IgD-negative memory B cell (primary cell): ENCODE results near the gene SLC24A3. TPM values are rescaled to one million over a fixed set of nuclear protein-coding genes. Genes with fewer than 3 reads are reported as not detected.

Experiments used
- H3K27ac Mint-ChIP-seq, 3 donors: one replicate each; pipeline ENCODE4 v1.8.0; 2020 to 2022; ENCODE audit warnings: mild to moderate bottlenecking in 3 of 3, mixed read lengths in 3 of 3, moderate library complexity in 1 of 3
- H3K27me3 Mint-ChIP-seq: one replicate; pipeline ENCODE4 v1.8.0; 2021; ENCODE audit warnings: mixed read lengths
- H3K36me3 Mint-ChIP-seq: one replicate; pipeline ENCODE4 v1.8.0; 2020; ENCODE audit warnings: mild to moderate bottlenecking, mixed read lengths
- H3K4me1 Mint-ChIP-seq, 3 donors: one replicate each; pipeline ENCODE4 v1.8.0; 2020 to 2022; ENCODE audit warnings: mixed read lengths in 3 of 3, mild to moderate bottlenecking in 1 of 3
- H3K4me3 Mint-ChIP-seq, 4 donors: one replicate each; pipeline ENCODE4 v1.8.0; 2020 to 2022; ENCODE audit warnings: mild to moderate bottlenecking in 4 of 4, mixed read lengths in 4 of 4, moderate library complexity in 3 of 4
- H3K9me3 Mint-ChIP-seq, 3 donors: one replicate each; pipeline ENCODE4 v1.8.0; 2020 to 2021; ENCODE audit warnings: mixed read lengths in 3 of 3, mild to moderate bottlenecking in 1 of 3
- polyA plus RNA-seq: library from polyadenylated mRNA; unstranded; fragments of 300-500 nt; fragmentation: Illumina TruSeq; gene quantifications from one replicate; pipeline ENCODE4 v1.2.3, GENCODE V29; 2021

The SLC24A3 gene
- polyA plus RNA-seq, 1 donor from 2014 or later: not detected

- peaks cover 5 to 10% (median 10%) of the 10 kb centered on the region in 3 donors for H3K4me1 Mint-ChIP-seq
- peaks cover 10% of the 10 kb centered on the region for H3K27me3 Mint-ChIP-seq
- no peaks in the 10 kb centered on the region for H3K9me3 Mint-ChIP-seq
- no peak overlapping the region for H3K27ac Mint-ChIP-seq
- no peaks in the 10 kb centered on the region for H3K36me3 Mint-ChIP-seq
- H3K4me3 Mint-ChIP-seq: no peak overlapping the region
Observed at GRCh38 chr20:19692100-19692499, 479.7 kb downstream of the SLC24A3 start.

- peak overlapping the region in 2 of 4 donors; percentile 67 for H3K4me3 Mint-ChIP-seq
- peak overlapping the region in 1 of 3 donors; percentile 2 for H3K27ac Mint-ChIP-seq
- no peaks in the 10 kb centered on the region for H3K9me3 Mint-ChIP-seq
Observed at GRCh38 chr20:19692685-19693119, 480.3 kb downstream of the SLC24A3 start.

GRCh38 chr20:19693508-19693907 is 481.1 kb downstream of the SLC24A3 start:
- H3K4me3 Mint-ChIP-seq: no peak overlapping the region
- H3K27ac Mint-ChIP-seq: no peak overlapping the region
- peaks cover 5 to 10% (median 10%) of the 10 kb centered on the region in 3 donors for H3K4me1 Mint-ChIP-seq
- no peaks in the 10 kb centered on the region for H3K36me3 Mint-ChIP-seq
- H3K9me3 Mint-ChIP-seq: no peaks in the 10 kb centered on the region
- peaks cover 8% of the 10 kb centered on the region for H3K27me3 Mint-ChIP-seq

More at GRCh38 chr20:19692685-19693119, 480.3 kb downstream of the SLC24A3 start:
- Mint-ChIP-seq H3K27me3 (peaks cover 8% of the 10 kb centered on the region), H3K4me1 (peaks cover 5 to 10% (median 10%) of the 10 kb centered on the region in 3 donors), H3K36me3 (no peaks in the 10 kb centered on the region)

- Mint-ChIP-seq H3K9me3 (no peaks in the 10 kb centered on the region), H3K4me3 (peak overlapping the region in 1 of 4 donors; percentile 32), H3K27me3 (peaks cover 8% of the 10 kb centered on the region), H3K27ac (no peak overlapping the region), H3K36me3 (no peaks in the 10 kb centered on the region), H3K4me1 (peaks cover 5 to 10% (median 10%) of the 10 kb centered on the region in 3 donors)
Observed at GRCh38 chr20:19695081-19695480, 482.6 kb downstream of the SLC24A3 start.

- no peak overlapping the region for H3K27ac Mint-ChIP-seq
- no peaks in the 10 kb centered on the region for H3K36me3 Mint-ChIP-seq
- no peak overlapping the region for H3K4me3 Mint-ChIP-seq
- H3K4me1 Mint-ChIP-seq: peaks cover 9 to 21% (median 17%) of the 10 kb centered on the region in 3 donors
- no peaks in the 10 kb centered on the region for H3K9me3 Mint-ChIP-seq
- H3K27me3 Mint-ChIP-seq: peaks cover 5% of the 10 kb centered on the region
Observed at GRCh38 chr20:19696620-19697019, 484.2 kb downstream of the SLC24A3 start.

GRCh38 chr20:19697415-19697814 is 485.0 kb downstream of the SLC24A3 start:
- Mint-ChIP-seq H3K36me3 (no peaks in the 10 kb centered on the region), H3K27me3 (peaks cover 5% of the 10 kb centered on the region), H3K27ac (no peak overlapping the region), H3K4me1 (peaks cover 11 to 25% (median 24%) of the 10 kb centered on the region in 3 donors), H3K4me3 (no peak overlapping the region), H3K9me3 (peaks cover 0 to 4% (median 0%) of the 10 kb centered on the region in 3 donors)

GRCh38 chr20:19699180-19699971 is 486.9 kb downstream of the SLC24A3 start:
- Mint-ChIP-seq H3K36me3 (no peaks in the 10 kb centered on the region), H3K4me3 (no peak overlapping the region), H3K9me3 (peaks cover 0 to 12% (median 0%) of the 10 kb centered on the region in 3 donors), H3K27ac (no peak overlapping the region), H3K27me3 (peaks cover 2% of the 10 kb centered on the region), H3K4me1 (peaks cover 14 to 22% (median 19%) of the 10 kb centered on the region in 3 donors)

- peaks cover 18 to 23% (median 19%) of the 10 kb centered on the region in 3 donors for H3K4me1 Mint-ChIP-seq
- peaks cover 0 to 12% (median 0%) of the 10 kb centered on the region in 3 donors for H3K9me3 Mint-ChIP-seq
- H3K4me3 Mint-ChIP-seq: peak overlapping the region in 1 of 4 donors; percentile 70
- H3K27me3 Mint-ChIP-seq: peaks cover 2% of the 10 kb centered on the region
- H3K36me3 Mint-ChIP-seq: no peaks in the 10 kb centered on the region
- peak overlapping the region in 2 of 3 donors; percentile 43 to 71 for H3K27ac Mint-ChIP-seq
Observed at GRCh38 chr20:19701429-19701828, 489.0 kb downstream of the SLC24A3 start.

GRCh38 chr20:19706463-19706862 is 494.0 kb downstream of the SLC24A3 start:
- Mint-ChIP-seq H3K27ac (no peak overlapping the region), H3K27me3 (peaks cover 2% of the 10 kb centered on the region), H3K4me3 (no peak overlapping the region), H3K9me3 (peaks cover 0 to 12% (median 0%) of the 10 kb centered on the region in 3 donors), H3K36me3 (peaks cover 2% of the 10 kb centered on the region), H3K4me1 (peaks cover 13 to 15% (median 14%) of the 10 kb centered on the region in 3 donors)

GRCh38 chr20:19709635-19710335 is 497.3 kb downstream of the SLC24A3 start:
- H3K4me3 Mint-ChIP-seq: no peak overlapping the region
- H3K36me3 Mint-ChIP-seq: peaks cover 2% of the 10 kb centered on the region
- peaks cover 0 to 2% (median under 1%) of the 10 kb centered on the region in 3 donors for H3K4me1 Mint-ChIP-seq
- no peak overlapping the region for H3K27ac Mint-ChIP-seq
- peaks cover 0 to 1% (median 0%) of the 10 kb centered on the region in 3 donors for H3K9me3 Mint-ChIP-seq
- H3K27me3 Mint-ChIP-seq: peaks cover 2% of the 10 kb centered on the region

GRCh38 chr20:19710336-19711120 is 498.1 kb downstream of the SLC24A3 start:
- Mint-ChIP-seq H3K36me3 (peaks cover 2% of the 10 kb centered on the region), H3K27me3 (peaks cover 3% of the 10 kb centered on the region), H3K9me3 (peaks cover 0 to 1% (median 1%) of the 10 kb centered on the region in 3 donors), H3K27ac (no peak overlapping the region), H3K4me1 (no peaks in the 10 kb centered on the region), H3K4me3 (no peak overlapping the region)

- Mint-ChIP-seq H3K4me1 (no peaks in the 10 kb centered on the region), H3K9me3 (peaks cover 0 to 4% (median 1%) of the 10 kb centered on the region in 3 donors)
Observed at GRCh38 chr20:19711126-19711525, 498.7 kb downstream of the SLC24A3 start.

GRCh38 chr20:19712721-19713260 is 500.3 kb downstream of the SLC24A3 start:
- H3K27ac Mint-ChIP-seq: no peak overlapping the region
- peaks cover 3% of the 10 kb centered on the region for H3K27me3 Mint-ChIP-seq
- H3K4me1 Mint-ChIP-seq: no peaks in the 10 kb centered on the region
- peaks cover 2% of the 10 kb centered on the region for H3K36me3 Mint-ChIP-seq
- H3K9me3 Mint-ChIP-seq: peaks cover 1 to 7% (median 4%) of the 10 kb centered on the region in 3 donors
- H3K4me3 Mint-ChIP-seq: no peak overlapping the region

More at GRCh38 chr20:19711126-19711525, 498.7 kb downstream of the SLC24A3 start:
- no peak overlapping the region for H3K4me3 Mint-ChIP-seq
- peaks cover 3% of the 10 kb centered on the region for H3K27me3 Mint-ChIP-seq
- peaks cover 2% of the 10 kb centered on the region for H3K36me3 Mint-ChIP-seq
- peak overlapping the region in 1 of 3 donors; percentile 61 for H3K27ac Mint-ChIP-seq
